HCT116 (cell line): ENCODE measurements around the gene NCKAP5. TPM values are rescaled to one million over a fixed set of nuclear protein-coding genes. Genes with fewer than 3 reads are reported as not detected.

ENCODE experiments used
- ATAC-seq: fragments of 200-7000 bp; cut with Tn5 transposase; 2 replicates; pipeline ENCODE4 v1.9.1; 2020; ENCODE audit warnings: mild to moderate bottlenecking, moderate library complexity
- BruUV-seq: library from RNA; stranded (reverse); fragments of 400-500 nt; replicated peaks from 2 replicates; lab custom pipeline; 2021; lab: Mats Ljungman, UMichigan
- CTCF ChIA-PET: fragments of 300-600 bp; sonication (Branson Sonifier 250); formaldehyde crosslinking; loops from one replicate; lab custom pipeline; 2021; ENCODE audit warnings: antibody characterized with exemption; lab: Charles Lee
- POLR2A ChIA-PET: fragments of 300-600, 350-600 bp; sonication (Branson Sonifier 250); formaldehyde crosslinking; loops from one replicate; lab custom pipeline; 2021; ENCODE audit warnings: antibody characterized with exemption; lab: Charles Lee
- RAD21 ChIA-PET, 2 experiments: fragments of 300-600 bp; sonication (Branson Sonifier 250); formaldehyde crosslinking; loops; one replicate each; lab custom pipeline; 2023; ENCODE audit warnings: low total read pairs in 2 of 2; ENCODE audit not compliant: uncharacterized antibody in 2 of 2, unreplicated experiment in 2 of 2, low non-redundant PET in 1 of 2; lab: Charles Lee
- DNase-seq: peaks from one replicate; pipeline ENCODE4 v3.0.0-alpha.2; 2010; ENCODE audit warnings: low read depth, low spot score
- H2AFZ ChIP-seq: fragments of 200-600 bp; shearing (Covaris generic), sonication (generic); 2 replicates; pipeline ENCODE4 v1.6.1; 2017; ENCODE audit warnings: low read depth, mixed run types, mixed read lengths, antibody characterized with exemption, low read length; ENCODE audit not compliant: poor library complexity, severe bottlenecking
- H3K27ac ChIP-seq: 2 replicates; pipeline ENCODE4 v1.5.1; 2012; ENCODE audit warnings: low read depth, low read length
- H3K27me3 ChIP-seq: fragments of 200-600 bp; sonication (generic); 2 replicates; pipeline ENCODE4 v1.6.1; 2016; ENCODE audit warnings: mixed run types, low read length, mixed read lengths; ENCODE audit not compliant: insufficient read depth
- H3K36me3 ChIP-seq, 2 experiments: fragments of 200-500 bp in 1 of 2; fragments of 200-600 bp in 1 of 2; sonication (Bioruptor generic) in 1 of 2; sonication (generic) in 1 of 2; 2 replicates each; pipeline versions ENCODE4 v1.5.1 to v1.6.1; 2014 to 2016; ENCODE audit warnings: low read length in 2 of 2, inconsistent platforms in 1 of 2, mixed read lengths in 1 of 2, mixed run types in 1 of 2; ENCODE audit not compliant: insufficient read depth in 2 of 2, control insufficient read depth in 1 of 2
- H3K4me1 ChIP-seq, 2 experiments: fragments of 200-600 bp in 1 of 2; sonication (generic) in 1 of 2; 2 replicates each; pipeline versions ENCODE4 v1.5.1 to v1.6.1; 2012 to 2017; ENCODE audit warnings: low read length in 2 of 2, inconsistent platforms in 1 of 2, mild to moderate bottlenecking in 1 of 2, mixed read lengths in 1 of 2, mixed run types in 1 of 2, moderate library complexity in 1 of 2; ENCODE audit not compliant: insufficient read depth in 2 of 2, control insufficient read depth in 1 of 2
- H3K4me2 ChIP-seq: fragments of 200-600 bp; sonication (generic); 2 replicates; pipeline ENCODE4 v1.6.1; 2017; ENCODE audit warnings: mixed run types, low read length, mixed read lengths
- H3K4me3 ChIP-seq, 2 experiments: fragments of 200-600 bp in 1 of 2; sonication (generic) in 1 of 2; replicated peaks in 1 of 2; 2 replicates each; pipeline ENCODE4 v1.5.1; 2011 to 2016; ENCODE audit warnings: low read length in 2 of 2, control low read depth in 1 of 2, low read depth in 1 of 2, mild to moderate bottlenecking in 1 of 2, mixed read lengths in 1 of 2, mixed run types in 1 of 2
- H3K79me2 ChIP-seq: fragments of 200-600 bp; sonication (generic); 2 replicates; pipeline ENCODE4 v1.6.1; 2017; ENCODE audit warnings: mild to moderate bottlenecking, mixed run types, low read length, moderate library complexity, mixed read lengths; ENCODE audit not compliant: insufficient read depth
- H3K9ac ChIP-seq: fragments of 200-600 bp; sonication (generic); 2 replicates; pipeline ENCODE4 v1.6.1; 2016; ENCODE audit warnings: low read length, mixed read lengths
- H3K9me2 ChIP-seq: fragments of 200-600 bp; sonication (generic), shearing (Covaris generic); 2 replicates; pipeline ENCODE4 v1.6.1; 2017; ENCODE audit warnings: mixed run types, mild to moderate bottlenecking, moderate library complexity; ENCODE audit not compliant: insufficient read depth
- H3K9me3 ChIP-seq, 2 experiments: fragments of 200-500 bp in 1 of 2; fragments of 200-600 bp in 1 of 2; sonication (Bioruptor generic) in 1 of 2; sonication (generic) in 1 of 2; 2 replicates each; pipeline ENCODE4 v1.6.1; 2014 to 2017; ENCODE audit warnings: low read length in 2 of 2, mixed read lengths in 2 of 2, inconsistent platforms in 1 of 2, low read depth in 1 of 2, mild to moderate bottlenecking in 1 of 2, mixed run types in 1 of 2, moderate library complexity in 1 of 2; ENCODE audit not compliant: control insufficient read depth in 1 of 2, insufficient read depth in 1 of 2
- H4K20me1 ChIP-seq: fragments of 200-600 bp; sonication (generic), shearing (Covaris generic); 2 replicates; pipeline ENCODE4 v1.6.1; 2017; ENCODE audit warnings: mixed run types, mild to moderate bottlenecking, moderate library complexity; ENCODE audit not compliant: insufficient read depth
- EGR1 ChIP-seq: IDR thresholded peaks from 2 replicates; pipeline ENCODE4 v1.6.1; 2012; ENCODE audit warnings: low read depth
- EZH2phosphoT487 ChIP-seq: fragments of 200-600 bp; IDR thresholded peaks from 2 replicates; pipeline ENCODE4 v1.6.1; 2018; ENCODE audit warnings: antibody characterized with exemption, borderline replicate concordance
- JUND ChIP-seq: IDR thresholded peaks from 2 replicates; pipeline ENCODE4 v1.6.1; 2012
- POLR2AphosphoS5 ChIP-seq: IDR thresholded peaks from 2 replicates; pipeline ENCODE4 v1.6.1; 2011; ENCODE audit warnings: mild to moderate bottlenecking, low read depth, low read length, moderate library complexity
- RAD21 ChIP-seq: IDR thresholded peaks from 2 replicates; pipeline ENCODE4 v1.6.1; 2012; ENCODE audit warnings: low read depth, mild to moderate bottlenecking
- YY1 ChIP-seq: IDR thresholded peaks from 2 replicates; pipeline ENCODE4 v1.6.1; 2011; ENCODE audit warnings: low read length, low read depth, moderate library complexity, mild to moderate bottlenecking; ENCODE audit not compliant: insufficient replicate concordance; ENCODE audit errors: extremely low read depth
- ZFX ChIP-seq: fragments of 450-650 bp; IDR thresholded peaks from 2 replicates; pipeline ENCODE4 v1.6.1; 2017
- intact Hi-C: fragments of 100-400 bp; cut with micrococcal nuclease; formaldehyde crosslinking; loops from 2 replicates; pipeline ENCODE4 v1.10.0; 2022
- total RNA-seq: library from RNA; stranded (reverse); gene quantifications from one replicate; pipeline ENCODE4 v1.2.1, GENCODE V29; 2021; ENCODE audit not compliant: unreplicated experiment
- TF ChIP-seq, protein P1 (sequence below): IDR thresholded peaks from 2 replicates; pipeline ENCODE4 v1.6.1; 2011; ENCODE audit warnings: mild to moderate bottlenecking, low read length, moderate library complexity; ENCODE audit not compliant: insufficient replicate concordance; ENCODE audit errors: extremely low read depth
- TF ChIP-seq, protein P2 (sequence below): IDR thresholded peaks from 2 replicates; pipeline ENCODE4 v1.6.1; 2012
- TF ChIP-seq, protein P3 (sequence below): IDR thresholded peaks from 2 replicates; pipeline ENCODE4 v1.6.1; 2012

Gene NCKAP5
- total RNA-seq, 1 experiment from 2014 or later: 0.30 TPM

- Histone ChIP-seq H2AFZ (no peak overlapping the region), H3K79me2 (no peaks in the 10 kb centered on the region), H4K20me1 (no peaks in the 10 kb centered on the region), H3K4me1 (no peaks in the 10 kb centered on the region), H3K4me2 (no peak overlapping the region), H3K9me3 (no peaks in the 10 kb centered on the region), H3K9ac (no peak overlapping the region), H3K27me3 (no peaks in the 10 kb centered on the region), H3K27ac (no peak overlapping the region), H3K36me3 (no peaks in the 10 kb centered on the region), H3K4me3 (no peak overlapping the region), H3K9me2 (no peaks in the 10 kb centered on the region)
- intact Hi-C loops: no loop called here
- RAD21 ChIA-PET: no interaction called here
- POLR2A ChIA-PET: no interaction called here
- no TSS peak for BruUV-seq
- DNase-seq (no peak), ATAC-seq (no peak)
- TF ChIP-seq JUND: no peak
- CTCF ChIA-PET: no interaction called here
Measured at GRCh38 chr2:133324150-133324561, 244.1 kb downstream of the NCKAP5 start.

DNA sequence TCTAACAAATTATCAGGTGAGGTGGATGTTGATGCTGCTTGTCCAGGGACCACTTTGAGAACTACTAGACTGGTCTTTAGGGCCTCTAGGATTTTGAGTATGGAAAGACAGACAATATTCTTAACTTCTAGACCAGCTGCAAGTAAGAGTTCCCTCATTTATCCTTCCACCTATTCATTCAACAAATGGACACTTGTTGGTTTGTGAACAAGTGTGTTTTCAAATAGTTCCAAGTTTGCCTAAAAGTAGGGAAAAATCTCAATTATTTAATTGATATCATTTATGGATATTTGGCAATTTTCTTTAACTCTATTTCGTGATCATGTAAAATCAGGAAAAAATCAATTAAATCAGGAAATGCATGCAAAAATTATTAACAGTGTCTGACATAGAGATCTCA lies 245.4 kb downstream of the NCKAP5 start:
- no TSS peak for BruUV-seq
- POLR2A ChIA-PET: no interaction called here
- Histone ChIP-seq H3K4me2 (no peak overlapping the region), H2AFZ (no peak overlapping the region), H3K27me3 (no peaks in the 10 kb centered on the region), H3K9me3 (no peaks in the 10 kb centered on the region), H3K79me2 (no peaks in the 10 kb centered on the region), H3K36me3 (no peaks in the 10 kb centered on the region), H3K4me3 (no peak overlapping the region), H3K4me1 (no peaks in the 10 kb centered on the region), H3K9me2 (no peaks in the 10 kb centered on the region), H3K27ac (no peak overlapping the region), H4K20me1 (no peaks in the 10 kb centered on the region), H3K9ac (no peak overlapping the region)
- intact Hi-C loops: no loop called here
- ATAC-seq (no peak), DNase-seq (no peak)
- RAD21 ChIA-PET: no interaction called here
- no peak for TF ChIP-seq EZH2phosphoT487
- no peak for TF ChIP-seq JUND
- TF ChIP-seq, protein P1, sequence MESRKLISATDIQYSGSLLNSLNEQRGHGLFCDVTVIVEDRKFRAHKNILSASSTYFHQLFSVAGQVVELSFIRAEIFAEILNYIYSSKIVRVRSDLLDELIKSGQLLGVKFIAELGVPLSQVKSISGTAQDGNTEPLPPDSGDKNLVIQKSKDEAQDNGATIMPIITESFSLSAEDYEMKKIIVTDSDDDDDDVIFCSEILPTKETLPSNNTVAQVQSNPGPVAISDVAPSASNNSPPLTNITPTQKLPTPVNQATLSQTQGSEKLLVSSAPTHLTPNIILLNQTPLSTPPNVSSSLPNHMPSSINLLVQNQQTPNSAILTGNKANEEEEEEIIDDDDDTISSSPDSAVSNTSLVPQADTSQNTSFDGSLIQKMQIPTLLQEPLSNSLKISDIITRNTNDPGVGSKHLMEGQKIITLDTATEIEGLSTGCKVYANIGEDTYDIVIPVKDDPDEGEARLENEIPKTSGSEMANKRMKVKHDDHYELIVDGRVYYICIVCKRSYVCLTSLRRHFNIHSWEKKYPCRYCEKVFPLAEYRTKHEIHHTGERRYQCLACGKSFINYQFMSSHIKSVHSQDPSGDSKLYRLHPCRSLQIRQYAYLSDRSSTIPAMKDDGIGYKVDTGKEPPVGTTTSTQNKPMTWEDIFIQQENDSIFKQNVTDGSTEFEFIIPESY: no peak
- no peak for TF ChIP-seq POLR2AphosphoS5
- no peak for TF ChIP-seq RAD21
- TF ChIP-seq YY1: no peak
- no peak for TF ChIP-seq EGR1
- no peak for TF ChIP-seq ZFX
- TF ChIP-seq, protein P2, sequence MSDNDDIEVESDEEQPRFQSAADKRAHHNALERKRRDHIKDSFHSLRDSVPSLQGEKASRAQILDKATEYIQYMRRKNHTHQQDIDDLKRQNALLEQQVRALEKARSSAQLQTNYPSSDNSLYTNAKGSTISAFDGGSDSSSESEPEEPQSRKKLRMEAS: no peak
- TF ChIP-seq, protein P3, sequence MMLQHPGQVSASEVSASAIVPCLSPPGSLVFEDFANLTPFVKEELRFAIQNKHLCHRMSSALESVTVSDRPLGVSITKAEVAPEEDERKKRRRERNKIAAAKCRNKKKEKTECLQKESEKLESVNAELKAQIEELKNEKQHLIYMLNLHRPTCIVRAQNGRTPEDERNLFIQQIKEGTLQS: no peak
- CTCF ChIA-PET: no interaction called here
